IPS-18c (cell line): Measurements from ENCODE around the gene PRPF6.
"Not testable (repeated sequence)": the region's sequence is repeated elsewhere in the genome, so short reads cannot be mapped to it uniquely, and the experiment has no call there.

ENCODE experiments used
- H3K4me3 ChIP-seq: 2 replicates; pipeline ENCODE4 v1.7.0; 2013; ENCODE audit warnings: low read depth, mild to moderate bottlenecking, low read length, moderate library complexity; ENCODE audit not compliant: insufficient read depth
- H3K9me3 ChIP-seq: one replicate; pipeline ENCODE4 v1.6.1; 2013; ENCODE audit warnings: mild to moderate bottlenecking, low read length, moderate library complexity; ENCODE audit not compliant: control insufficient read depth, insufficient read depth

Gene PRPF6

GRCh38 chr20:63957004-63957689 lies 23.8 kb upstream of the PRPF6 start:
- peak overlapping the region; percentile 65 for H3K4me3 ChIP-seq
- no peaks in the 10 kb centered on the region for H3K9me3 ChIP-seq

DNA sequence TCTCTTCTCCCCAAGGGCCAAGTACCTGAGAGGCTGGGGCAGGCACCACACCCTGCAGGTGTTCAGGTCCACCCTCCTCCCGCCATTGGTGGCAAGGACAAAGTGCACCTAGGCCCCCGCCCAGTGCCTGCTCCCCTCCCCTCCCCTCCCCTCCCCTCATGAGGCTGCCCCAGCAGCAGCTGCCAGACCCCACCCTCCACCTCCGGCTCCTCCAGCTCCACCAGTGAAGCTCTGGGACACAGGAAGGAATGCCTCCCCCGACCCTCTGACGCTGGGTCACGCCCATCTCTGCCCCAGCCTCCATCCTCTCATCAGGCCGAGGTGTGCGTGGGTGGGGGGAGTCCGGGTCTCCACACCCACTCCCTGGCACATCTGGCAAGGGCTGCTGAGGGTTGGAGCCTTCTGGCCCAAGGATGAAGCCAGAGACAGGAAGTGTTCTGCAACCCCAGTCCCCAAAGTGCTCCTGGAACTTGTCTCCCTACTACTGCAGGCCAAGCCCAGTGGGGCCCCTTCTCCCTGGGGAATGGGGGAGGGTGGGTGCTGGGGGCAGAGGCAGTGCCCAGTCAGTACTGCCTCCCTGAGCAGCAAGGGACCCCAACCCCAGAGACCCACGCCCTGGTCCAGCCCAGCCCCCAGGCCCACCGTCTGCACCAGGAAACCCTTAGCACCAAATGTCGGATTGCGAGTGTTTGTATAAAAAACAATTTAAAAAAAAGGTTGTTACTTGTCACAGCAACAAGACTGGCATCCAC lies 23.1 kb upstream of the PRPF6 start:
- Histone ChIP-seq H3K4me3 (peak overlapping the region; percentile 65; the same call in 1 of the 2 replicates), H3K9me3 (no peaks in the 10 kb centered on the region)

- H3K4me3 ChIP-seq = peak overlapping the region; percentile 15; the same call in 1 of the 2 replicates
- H3K9me3 ChIP-seq = no peaks in the 10 kb centered on the region
Observed at GRCh38 chr20:63958471-63958870, 22.5 kb upstream of the PRPF6 start.

- Histone ChIP-seq H3K4me3 (no peak overlapping the region), H3K9me3 (peaks cover 2% of the 10 kb centered on the region)
Observed at GRCh38 chr20:63958964-63959698, 21.8 kb upstream of the PRPF6 start.

DNA sequence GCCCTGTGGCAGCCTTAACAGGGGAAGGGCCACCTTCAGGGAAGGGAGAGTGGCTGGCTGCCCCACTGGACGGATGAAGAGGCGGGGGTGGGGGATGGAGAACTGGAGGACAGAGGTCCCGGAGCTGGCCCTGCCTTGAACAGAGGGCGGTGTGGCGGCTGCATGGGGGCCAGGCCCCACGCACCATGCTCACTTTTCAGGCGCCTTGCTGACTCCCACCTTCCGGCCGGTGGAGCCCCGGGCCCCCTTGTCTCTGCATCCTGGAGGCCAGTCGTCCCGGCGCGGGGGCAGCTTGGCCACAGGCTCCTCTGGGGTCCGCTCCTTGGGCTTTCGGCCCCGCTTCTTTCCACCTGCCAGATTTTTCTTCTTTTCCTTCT lies 21.2 kb upstream of the PRPF6 start:
- Histone ChIP-seq H3K9me3 (peaks cover 3% of the 10 kb centered on the region), H3K4me3 (no peak overlapping the region)

DNA sequence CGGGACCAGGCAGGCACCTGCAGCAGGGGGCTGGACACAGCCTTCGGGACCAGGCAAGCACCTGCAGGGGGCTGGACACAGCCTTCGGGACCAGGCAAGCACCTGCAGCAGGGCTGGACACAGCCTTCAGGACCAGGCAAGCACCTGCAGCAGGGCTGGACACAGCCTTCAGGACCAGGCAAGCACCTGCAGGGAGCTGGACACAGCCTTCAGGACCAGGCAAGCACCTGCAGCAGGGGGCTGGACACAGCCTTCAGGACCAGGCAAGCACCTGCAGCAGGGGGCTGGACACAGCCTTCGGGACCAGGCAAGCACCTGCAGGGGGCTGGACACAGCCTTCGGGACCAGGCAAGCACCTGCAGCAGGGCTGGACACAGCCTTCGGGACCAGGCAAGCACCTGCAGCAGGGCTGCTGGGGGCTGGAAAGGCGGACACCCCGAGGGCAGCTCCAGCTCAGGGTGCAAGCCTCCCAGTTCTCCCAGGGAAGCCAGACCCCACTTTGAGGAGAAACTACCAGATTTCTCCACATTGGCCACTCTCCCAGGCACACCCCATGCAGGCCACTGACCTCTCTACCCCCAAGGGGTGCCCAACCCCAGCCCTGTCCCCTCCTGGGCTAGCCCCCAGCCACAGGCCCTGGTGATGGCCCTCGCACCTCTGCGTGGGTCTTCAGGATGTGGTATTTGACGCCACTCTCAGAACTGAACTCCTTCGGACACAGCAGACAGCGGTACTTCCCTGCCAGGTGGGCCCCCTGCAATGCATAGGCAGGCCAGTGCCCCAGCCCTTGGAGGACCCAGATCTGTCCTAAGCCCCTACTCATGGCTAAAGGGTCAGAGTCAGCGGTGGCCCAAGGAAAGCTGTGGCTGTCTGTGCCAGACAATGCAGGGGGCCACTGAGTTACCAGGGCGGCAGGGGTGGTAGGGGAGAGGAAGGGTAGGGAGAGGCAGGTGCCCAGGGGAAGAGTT lies 20.0 kb upstream of the PRPF6 start:
- not testable (repeated sequence) for H3K4me3 ChIP-seq, H3K9me3 ChIP-seq

DNA sequence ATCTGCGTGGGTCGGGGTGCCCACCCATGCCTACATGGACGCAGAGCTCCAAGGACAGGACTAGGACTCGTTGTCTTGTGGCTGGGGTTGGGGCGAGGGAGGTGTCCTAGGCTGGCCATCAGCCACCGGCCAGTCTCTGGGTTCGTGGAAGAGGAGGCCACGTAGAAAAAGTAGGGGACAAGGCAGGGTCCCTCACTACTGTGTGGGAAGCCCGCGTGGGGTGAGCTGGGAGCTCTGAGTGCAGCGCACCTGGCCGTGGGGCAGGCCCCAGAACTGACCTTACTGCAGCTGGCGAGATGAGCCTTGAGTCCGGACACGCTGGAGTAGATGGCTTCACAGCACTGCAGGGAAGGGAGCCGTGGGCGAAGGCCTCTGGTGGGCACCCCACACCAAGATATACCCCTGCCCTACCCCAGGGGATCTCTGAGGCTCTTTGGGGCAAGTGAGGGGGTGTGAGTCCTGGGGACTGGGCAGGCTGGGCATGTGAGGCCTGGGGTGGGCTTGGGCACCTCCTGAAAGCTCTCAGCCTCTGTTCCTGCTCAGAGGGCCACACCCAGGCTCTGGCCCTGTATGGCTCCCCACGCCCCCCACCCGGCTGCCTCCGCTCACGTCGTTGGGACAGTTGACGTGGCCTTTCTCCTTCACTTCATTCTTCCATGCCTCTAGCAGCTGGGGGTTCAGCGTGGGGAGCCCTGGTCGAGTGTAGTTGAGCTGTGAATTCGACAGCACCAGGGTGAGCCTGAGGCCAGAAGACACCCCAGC lies 19.1 kb upstream of the PRPF6 start:
- Histone ChIP-seq H3K9me3 (peaks cover 7% of the 10 kb centered on the region), H3K4me3 (no peak overlapping the region)

GRCh38 chr20:63962426-63963347 lies 18.2 kb upstream of the PRPF6 start:
- H3K9me3 ChIP-seq = peaks cover 10% of the 10 kb centered on the region

GRCh38 chr20:63963348-63963741 lies 17.6 kb upstream of the PRPF6 start:
- Histone ChIP-seq H3K4me3 (no peak overlapping the region), H3K9me3 (peaks cover 10% of the 10 kb centered on the region)

More at GRCh38 chr20:63962426-63963347, 18.2 kb upstream of the PRPF6 start:
- H3K4me3 ChIP-seq = no peak overlapping the region

GRCh38 chr20:63963784-63964301 lies 17.1 kb upstream of the PRPF6 start:
- H3K4me3 ChIP-seq = no peak overlapping the region
- peaks cover 10% of the 10 kb centered on the region for H3K9me3 ChIP-seq

- Histone ChIP-seq H3K4me3 (no peak overlapping the region), H3K9me3 (peaks cover 10% of the 10 kb centered on the region)
Observed at GRCh38 chr20:63964412-63964811, 16.5 kb upstream of the PRPF6 start.

DNA sequence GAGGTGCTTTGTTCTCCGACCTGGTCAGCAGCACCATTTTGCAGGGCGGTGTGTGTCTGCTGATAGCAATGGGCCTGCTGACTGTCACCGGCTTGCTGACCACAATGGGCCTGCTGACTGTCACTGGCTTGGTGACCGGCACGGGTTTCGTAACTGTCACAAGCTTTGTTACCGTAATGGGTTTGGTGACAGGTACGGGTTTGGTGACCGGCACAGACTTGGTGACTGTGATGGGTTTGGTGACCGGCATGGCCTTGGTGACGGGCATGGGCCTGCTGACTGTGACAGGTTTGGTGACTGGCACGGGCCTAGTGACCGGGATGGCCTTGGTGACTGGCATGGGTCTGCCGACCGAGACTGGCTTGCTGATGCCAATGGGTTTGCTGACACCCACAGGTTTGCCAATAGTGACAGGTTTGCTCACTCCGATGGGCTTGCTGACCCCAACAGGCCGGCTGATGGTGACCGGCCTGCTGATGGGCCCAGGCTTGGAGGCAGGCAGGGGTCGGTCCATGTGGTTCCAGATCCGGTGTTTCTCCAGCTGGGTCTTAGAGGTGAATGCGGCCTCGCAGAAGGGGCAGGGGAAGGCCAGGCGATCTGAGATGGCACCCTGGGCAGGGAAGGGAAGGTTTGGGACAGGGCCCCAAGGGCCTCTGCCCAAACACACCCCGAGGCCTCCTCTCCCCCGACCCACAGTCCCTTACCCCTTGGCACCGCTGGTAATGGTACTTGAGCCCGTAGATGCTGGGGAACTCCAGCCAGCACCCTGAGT lies 14.6 kb upstream of the PRPF6 start:
- H3K9me3 ChIP-seq = peaks cover 12% of the 10 kb centered on the region
- no peak overlapping the region for H3K4me3 ChIP-seq

GRCh38 chr20:63966944-63967322 lies 14.0 kb upstream of the PRPF6 start:
- Histone ChIP-seq H3K4me3 (no peak overlapping the region; the same call in 1 of the 2 replicates), H3K9me3 (peaks cover 12% of the 10 kb centered on the region)

- Histone ChIP-seq H3K4me3 (no peak overlapping the region; the same call in 1 of the 2 replicates), H3K9me3 (peaks cover 12% of the 10 kb centered on the region)
Observed at GRCh38 chr20:63967330-63968135, 13.4 kb upstream of the PRPF6 start.
